RWPE2 (cell line): ENCODE measurements around the gene APLNR.

Experiments
- ATAC-seq: fragments of 200-7000 bp; cut with Tn5 transposase; 3 replicates; pipeline ENCODE4 v1.9.1; 2021; ENCODE audit warnings: low read depth
- DNase-seq: peaks from one replicate; pipeline ENCODE4 v3.0.0-alpha.2; 2020; ENCODE audit warnings: low spot score
- H3K27ac ChIP-seq: fragments of 450-650 bp; 2 replicates; pipeline ENCODE4 v1.5.1; 2017; ENCODE audit warnings: mild to moderate bottlenecking; ENCODE audit not compliant: poor library complexity, severe bottlenecking
- H3K27me3 ChIP-seq: fragments of 250-450 bp; sonication (Bioruptor Pico); 2 replicates; pipeline ENCODE4 v1.5.1; 2021; ENCODE audit warnings: mild to moderate bottlenecking, moderate library complexity; ENCODE audit not compliant: insufficient read depth, poor library complexity, severe bottlenecking
- H3K36me3 ChIP-seq: fragments of 250-450 bp; sonication (Bioruptor Pico); 2 replicates; pipeline ENCODE4 v1.5.1; 2020; ENCODE audit warnings: low read depth, mild to moderate bottlenecking, moderate library complexity
- H3K4me1 ChIP-seq: fragments of 250-450 bp; sonication (Bioruptor Pico); 2 replicates; pipeline ENCODE4 v1.5.1; 2021; ENCODE audit warnings: mild to moderate bottlenecking, moderate library complexity; ENCODE audit not compliant: insufficient read depth, poor library complexity, severe bottlenecking
- H3K4me3 ChIP-seq: fragments of 250-450 bp; sonication (Bioruptor Pico); 2 replicates; pipeline ENCODE4 v1.5.1; 2021; ENCODE audit warnings: mild to moderate bottlenecking, moderate library complexity; ENCODE audit not compliant: severe bottlenecking
- H3K9me3 ChIP-seq: fragments of 250-450 bp; sonication (Bioruptor Pico); 2 replicates; pipeline ENCODE4 v1.5.1; 2021; ENCODE audit warnings: mild to moderate bottlenecking, moderate library complexity; ENCODE audit not compliant: severe bottlenecking
- CTCF ChIP-seq: fragments of 450-650 bp; IDR thresholded peaks from one replicate; pipeline ENCODE4 v1.5.1; 2017; ENCODE audit warnings: mild to moderate bottlenecking, moderate library complexity; ENCODE audit not compliant: poor library complexity, severe bottlenecking

APLNR gene

GRCh38 chr11:57244911-57245310 lies 7.9 kb upstream of the APLNR start:
- Histone ChIP-seq H3K4me1 (peaks cover 4% of the 10 kb centered on the region), H3K27ac (no peak overlapping the region), H3K36me3 (no peaks in the 10 kb centered on the region), H3K27me3 (peaks cover 1% of the 10 kb centered on the region), H3K4me3 (no peak overlapping the region), H3K9me3 (no peaks in the 10 kb centered on the region)
- ATAC-seq (no peak), DNase-seq (no peak)
- no peak for TF ChIP-seq CTCF

GRCh38 chr11:57241353-57241972 lies 4.4 kb upstream of the APLNR start:
- no peaks in the 10 kb centered on the region for H3K9me3 ChIP-seq
- ATAC-seq (no peak), DNase-seq (no peak)
- H3K27ac ChIP-seq, result no peak overlapping the region
- H3K4me1 ChIP-seq, result no peaks in the 10 kb centered on the region
- H3K27me3 ChIP-seq, result no peaks in the 10 kb centered on the region
- no peaks in the 10 kb centered on the region for H3K36me3 ChIP-seq
- H3K4me3 ChIP-seq, result no peak overlapping the region
- TF ChIP-seq CTCF, result no peak

GRCh38 chr11:57240757-57241156 lies 3.7 kb upstream of the APLNR start:
- Histone ChIP-seq H3K4me1 (no peaks in the 10 kb centered on the region), H3K36me3 (no peaks in the 10 kb centered on the region), H3K9me3 (no peaks in the 10 kb centered on the region), H3K27me3 (no peaks in the 10 kb centered on the region), H3K4me3 (no peak overlapping the region), H3K27ac (no peak overlapping the region)
- DNase-seq (no peak), ATAC-seq (no peak)
- TF ChIP-seq CTCF, result no peak

- no peaks in the 10 kb centered on the region for H3K27me3 ChIP-seq
- H3K27ac ChIP-seq, result no peak overlapping the region
- no peak for TF ChIP-seq CTCF
- H3K9me3 ChIP-seq, result no peaks in the 10 kb centered on the region
- DNase-seq, result no peak
- no peaks in the 10 kb centered on the region for H3K4me1 ChIP-seq
- no peak for ATAC-seq
- H3K36me3 ChIP-seq, result no peaks in the 10 kb centered on the region
- no peak overlapping the region for H3K4me3 ChIP-seq
These were observed 3.0 kb upstream of the APLNR start for GRCh38 chr11:57240007-57240406.

- Histone ChIP-seq H3K4me3 (no peak overlapping the region), H3K9me3 (no peaks in the 10 kb centered on the region), H3K36me3 (no peaks in the 10 kb centered on the region), H3K27ac (no peak overlapping the region), H3K27me3 (no peaks in the 10 kb centered on the region), H3K4me1 (no peaks in the 10 kb centered on the region)
- DNase-seq (no peak), ATAC-seq (no peak)
- no peak for TF ChIP-seq CTCF
These were observed 2.3 kb upstream of the APLNR start for GRCh38 chr11:57239348-57239747.
